GM12873 (cell line): Measurements from ENCODE around the gene THBS1.

Source experiments
- TF ChIP-seq, protein P1 (sequence below): IDR thresholded peaks from 2 replicates; pipeline ENCODE4 v1.5.1; 2012; ENCODE audit warnings: low read depth, mild to moderate bottlenecking, moderate library complexity, low read length, control low read depth; ENCODE audit not compliant: insufficient read depth; ENCODE audit errors: missing control alignments

The THBS1 gene

DNA sequence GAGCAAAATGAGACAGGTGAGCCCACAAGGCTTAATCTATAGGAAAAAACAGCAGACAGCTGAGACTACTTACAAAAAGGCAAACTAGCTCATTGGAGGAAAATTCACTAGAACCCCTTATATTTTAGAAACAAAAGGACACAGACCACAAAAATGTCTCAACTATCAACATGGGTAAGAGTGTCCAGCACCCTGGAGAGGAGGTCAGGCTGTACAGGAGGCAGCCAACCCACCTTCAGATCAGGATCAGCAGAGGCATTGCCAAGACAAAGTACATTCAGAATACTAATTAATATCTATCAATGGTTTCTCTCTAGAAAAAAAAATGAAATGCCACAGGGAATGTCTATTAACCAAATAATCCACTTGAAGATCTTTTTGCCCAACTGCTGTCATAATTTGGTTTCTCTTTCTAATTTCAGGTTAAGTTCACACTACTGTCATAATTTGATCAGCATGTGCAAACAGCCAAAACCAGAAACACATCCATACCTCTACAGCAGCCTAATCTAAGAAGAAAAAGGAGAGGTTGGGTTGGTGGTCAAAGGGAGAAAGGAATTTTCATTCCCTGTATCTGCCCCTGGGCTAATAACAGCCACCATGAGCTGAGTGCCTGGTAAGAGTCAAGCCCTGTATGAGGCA, 26.0 kb upstream of the THBS1 start:
- TF ChIP-seq, protein P1, sequence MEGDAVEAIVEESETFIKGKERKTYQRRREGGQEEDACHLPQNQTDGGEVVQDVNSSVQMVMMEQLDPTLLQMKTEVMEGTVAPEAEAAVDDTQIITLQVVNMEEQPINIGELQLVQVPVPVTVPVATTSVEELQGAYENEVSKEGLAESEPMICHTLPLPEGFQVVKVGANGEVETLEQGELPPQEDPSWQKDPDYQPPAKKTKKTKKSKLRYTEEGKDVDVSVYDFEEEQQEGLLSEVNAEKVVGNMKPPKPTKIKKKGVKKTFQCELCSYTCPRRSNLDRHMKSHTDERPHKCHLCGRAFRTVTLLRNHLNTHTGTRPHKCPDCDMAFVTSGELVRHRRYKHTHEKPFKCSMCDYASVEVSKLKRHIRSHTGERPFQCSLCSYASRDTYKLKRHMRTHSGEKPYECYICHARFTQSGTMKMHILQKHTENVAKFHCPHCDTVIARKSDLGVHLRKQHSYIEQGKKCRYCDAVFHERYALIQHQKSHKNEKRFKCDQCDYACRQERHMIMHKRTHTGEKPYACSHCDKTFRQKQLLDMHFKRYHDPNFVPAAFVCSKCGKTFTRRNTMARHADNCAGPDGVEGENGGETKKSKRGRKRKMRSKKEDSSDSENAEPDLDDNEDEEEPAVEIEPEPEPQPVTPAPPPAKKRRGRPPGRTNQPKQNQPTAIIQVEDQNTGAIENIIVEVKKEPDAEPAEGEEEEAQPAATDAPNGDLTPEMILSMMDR = no peak

DNA sequence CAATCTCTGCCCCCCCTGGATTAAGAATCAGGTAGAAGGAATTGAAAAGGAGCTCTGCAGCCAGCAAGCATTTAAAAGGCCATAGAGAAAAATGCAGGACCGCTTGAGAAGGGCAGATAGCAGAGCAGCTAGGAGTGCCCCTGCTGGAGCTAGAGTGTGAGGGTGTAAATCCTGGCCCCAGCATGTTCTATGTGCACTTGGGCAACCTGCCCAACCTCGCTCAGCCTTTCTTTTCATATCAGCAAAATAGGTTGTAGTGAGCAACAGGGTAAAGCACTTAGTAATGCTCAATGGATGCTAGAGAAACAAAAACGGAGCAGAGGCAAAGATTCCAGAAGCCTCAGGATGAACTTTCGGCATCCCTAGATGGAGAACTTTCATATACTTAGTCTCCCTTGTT, 25.0 kb upstream of the THBS1 start:
- TF ChIP-seq, protein P1 = no peak

DNA sequence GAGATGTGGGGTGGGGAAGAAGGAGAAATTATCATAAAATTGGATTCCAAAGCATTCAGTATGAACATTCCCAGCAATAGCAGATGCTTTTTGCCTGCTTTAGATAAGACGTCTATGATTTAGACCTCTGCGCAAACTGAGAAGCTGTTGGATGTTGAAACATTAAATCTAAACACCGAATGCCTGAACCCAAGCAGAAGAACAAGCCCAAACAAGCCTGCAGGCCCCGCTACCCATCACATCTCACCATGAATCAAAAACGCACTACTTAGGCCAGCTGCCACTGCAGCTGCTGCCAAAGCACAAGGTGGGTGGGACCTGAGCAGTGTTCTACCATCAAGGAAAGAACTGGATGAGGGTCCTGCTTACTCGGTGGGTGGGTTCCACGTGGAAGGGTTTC, 24.4 kb upstream of the THBS1 start:
- TF ChIP-seq, protein P1 = no peak

DNA sequence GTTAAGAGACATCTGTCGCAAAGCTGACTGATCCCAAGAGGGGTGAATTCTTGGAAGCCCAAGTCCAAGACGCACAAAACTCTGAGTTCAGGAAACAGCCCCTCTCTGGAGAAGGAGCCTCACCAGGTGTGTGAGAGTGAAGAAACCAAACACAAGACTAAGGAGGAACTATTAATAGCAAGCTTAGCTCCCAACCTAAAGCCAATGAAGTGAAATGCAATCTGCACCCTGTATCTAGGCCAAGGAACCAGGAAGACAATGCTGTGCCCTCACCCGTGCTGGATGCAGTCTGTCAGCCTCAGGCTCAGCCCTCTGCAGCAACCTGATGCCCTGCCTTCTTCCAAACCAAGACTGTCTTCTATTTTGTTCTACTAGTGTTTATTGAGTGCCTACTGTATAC, 22.5 kb upstream of the THBS1 start:
- TF ChIP-seq, protein P1 = no peak

DNA sequence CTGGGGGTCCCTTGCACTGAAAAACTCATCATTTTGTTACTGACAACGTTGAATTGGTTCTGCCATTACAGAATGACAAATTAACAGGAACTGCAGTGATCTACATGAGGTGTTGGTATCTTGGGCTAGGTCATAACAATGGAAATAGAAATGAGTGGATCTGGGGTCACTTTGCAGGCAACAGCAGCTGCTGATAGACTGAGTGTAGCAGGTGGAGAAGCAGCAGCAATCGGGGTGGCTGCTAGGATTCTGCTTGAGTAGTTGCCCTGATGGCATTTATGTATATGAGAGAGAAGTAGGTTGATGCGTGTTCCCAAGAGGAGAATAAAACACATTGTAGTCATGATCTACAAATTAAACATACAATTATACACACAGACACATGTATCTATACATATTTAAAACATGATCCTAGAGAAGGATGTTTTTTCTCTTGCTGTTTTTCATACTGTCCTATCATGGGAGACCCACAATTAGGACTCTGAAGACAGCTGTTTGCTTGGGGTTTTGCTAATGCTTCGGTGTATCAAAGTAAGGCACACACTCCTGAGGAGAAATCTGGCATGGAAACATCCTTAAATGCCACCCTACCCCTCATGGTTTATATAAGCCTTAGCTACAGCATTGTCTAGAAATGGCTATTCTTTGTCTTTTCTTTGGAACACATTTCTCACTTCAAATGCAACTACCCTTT, 15.8 kb upstream of the THBS1 start:
- TF ChIP-seq, protein P1 = no peak

DNA sequence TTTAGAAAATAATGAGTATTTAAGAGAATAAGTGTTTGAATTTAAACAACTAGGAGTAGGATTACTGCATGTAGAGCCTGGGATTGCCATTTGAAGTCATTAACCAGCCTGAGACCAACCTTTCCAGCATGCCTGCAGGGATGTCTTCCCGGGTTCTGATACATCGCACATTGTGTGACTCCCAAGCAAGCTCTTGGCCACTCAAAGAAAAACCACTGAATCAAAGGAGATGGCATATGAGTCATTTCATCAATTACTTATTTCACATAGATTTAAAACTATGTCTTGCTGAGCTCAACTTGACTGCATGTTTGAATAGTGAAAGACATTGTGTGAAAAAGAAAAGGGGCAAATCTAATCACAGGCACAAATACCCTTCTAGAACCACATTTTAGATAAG, 15.0 kb upstream of the THBS1 start:
- TF ChIP-seq, protein P1 = no peak

DNA sequence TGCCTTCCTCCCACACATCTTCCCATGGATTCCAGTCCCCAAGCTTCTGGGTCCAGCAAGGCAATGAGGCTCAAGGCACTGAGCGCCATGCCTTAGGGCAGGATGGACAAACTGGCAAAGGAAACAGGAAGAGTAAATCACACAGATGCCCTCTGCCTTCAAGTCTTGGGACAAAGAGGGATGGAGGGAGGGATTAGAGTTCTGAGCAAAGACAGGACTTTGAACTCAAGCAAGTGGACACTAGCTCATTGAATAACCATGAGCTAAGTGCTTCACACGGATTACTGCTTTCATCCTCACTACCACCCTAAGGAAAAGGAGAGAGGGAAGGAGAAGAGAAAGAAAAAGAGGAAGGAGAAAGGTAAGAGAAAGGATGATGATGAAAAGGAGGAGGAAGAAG, 7.6 kb upstream of the THBS1 start:
- TF ChIP-seq, protein P1 = no peak
